Tibial nerve (tissue), 4 donors: ENCODE measurements around the gene CACNA1A. TPM values are rescaled to one million over a fixed set of nuclear protein-coding genes. Genes with fewer than 3 reads are reported as not detected.

Experiments used
- DNase-seq, 2 donors: peaks; one replicate each; pipeline ENCODE4 v3.0.0-alpha.2; 2019; ENCODE audit warnings: low spot score in 2 of 2
- H3K27ac ChIP-seq, 4 donors: fragments of 200-600 bp; sonication (generic) in 3 of 4; one replicate each; pipeline ENCODE4 v1.5.1; 2017 to 2019; ENCODE audit warnings: mild to moderate bottlenecking in 1 of 4
- H3K27me3 ChIP-seq, 2 donors: fragments of 200-600 bp; sonication (generic) in 1 of 2; one replicate each; pipeline versions ENCODE4 v1.5.1 to v1.6.0; 2017 to 2019
- H3K36me3 ChIP-seq, 3 donors: fragments of 200-600 bp; sonication (generic); one replicate each; pipeline ENCODE4 v1.5.1; 2018 to 2019
- H3K4me1 ChIP-seq, 4 donors: fragments of 200-600 bp; sonication (generic) in 3 of 4; one replicate each; pipeline ENCODE4 v1.5.1; 2017 to 2019
- H3K4me3 ChIP-seq, 4 donors: fragments of 200-600 bp; sonication (generic) in 3 of 4; one replicate each; pipeline ENCODE4 v1.5.1; 2017 to 2019; ENCODE audit warnings: mild to moderate bottlenecking in 1 of 4, moderate library complexity in 1 of 4
- H3K9me3 ChIP-seq, 4 donors: fragments of 200-600 bp; sonication (generic) in 3 of 4; one replicate each; pipeline ENCODE4 v1.5.1; 2017 to 2019
- CTCF ChIP-seq, 5 experiments: fragments of 200-600 bp in 3 of 5; fragments of 450-650 bp in 2 of 5; sonication (generic) in 3 of 5; IDR thresholded peaks; one replicate each; pipeline ENCODE4 v1.5.1; 2016 to 2019; ENCODE audit warnings: antibody characterized with exemption in 5 of 5, mild to moderate bottlenecking in 3 of 5, moderate library complexity in 2 of 5
- EP300 ChIP-seq, 2 donors: sonication (generic); formaldehyde crosslinking; IDR thresholded peaks; one replicate each; pipeline ENCODE4 v1.6.1; 2017; ENCODE audit warnings: antibody characterized with exemption in 2 of 2, mild to moderate bottlenecking in 1 of 2
- POLR2A ChIP-seq, 2 donors: fragments of 450-650 bp; IDR thresholded peaks; one replicate each; pipeline ENCODE4 v1.6.1; 2017; ENCODE audit warnings: antibody characterized with exemption in 2 of 2, mild to moderate bottlenecking in 2 of 2, moderate library complexity in 2 of 2
- WGBS, 2 donors: methylation state at CpG; one replicate each; pipeline ENCODE4 v1.1.5; 2018; 5-methylcytosine and 5-hydroxymethylcytosine counted together
- total RNA-seq, 4 donors: library from RNA; depleted of rRNA; stranded (reverse); fragments of >200 nt; gene quantifications; one replicate each; pipeline ENCODE4 v1.1.0, GENCODE V29; 2016

CACNA1A gene
- total RNA-seq, 4 donors from 2014 or later = 4.0 to 10.2 (median 9.3) TPM

- peaks cover 0 to 52% (median 7%) of the 10 kb centered on the region in 4 donors for H3K9me3 ChIP-seq
- 90 to 93% methylated on average over 6 of the region's 6 CpGs for WGBS, 2 donors
Observed at GRCh38 chr19:13447978-13448377, 58.3 kb downstream of the CACNA1A start.

DNA sequence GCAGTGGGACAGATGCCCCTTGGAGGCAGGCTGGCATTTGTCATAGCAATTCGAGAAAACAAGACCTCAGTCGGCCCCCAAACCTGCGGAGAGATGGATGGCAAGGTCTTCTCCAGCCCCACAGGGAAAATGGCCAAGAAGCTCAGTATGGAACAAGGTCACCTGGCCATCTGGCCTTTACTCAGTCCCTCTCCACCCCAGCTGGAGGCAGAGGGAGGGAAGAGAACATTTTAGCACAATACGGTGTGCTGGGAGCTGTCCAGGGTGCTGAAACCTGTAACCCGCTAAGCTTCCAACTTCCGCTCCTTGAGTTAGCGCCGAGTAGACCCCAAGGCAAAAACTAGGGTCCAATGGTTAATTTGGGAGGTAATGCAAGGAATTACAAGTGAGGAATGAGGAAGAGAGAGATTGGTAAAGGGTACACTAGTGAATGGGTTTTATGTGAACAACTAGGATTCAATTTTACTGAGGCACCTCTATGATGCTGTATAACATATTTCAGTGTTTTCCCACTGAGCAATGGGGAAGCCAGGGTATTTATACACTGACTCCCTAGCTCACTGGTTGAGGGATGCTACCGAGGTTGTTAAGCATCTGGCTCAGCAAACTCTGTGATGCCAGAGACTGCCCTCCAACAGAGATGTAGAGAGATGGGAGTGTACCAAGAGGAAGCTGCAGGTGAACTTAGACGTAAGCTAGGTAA is 64.3 kb downstream of the CACNA1A start:
- H3K36me3 ChIP-seq = no peaks in the 10 kb centered on the region
- H3K27ac ChIP-seq = no peak overlapping the region
- no peaks in the 10 kb centered on the region for H3K4me1 ChIP-seq
- no peaks in the 10 kb centered on the region for H3K27me3 ChIP-seq
- H3K9me3 ChIP-seq = peaks cover 0 to 18% (median 0%) of the 10 kb centered on the region in 4 donors
- no peak overlapping the region for H3K4me3 ChIP-seq
- DNase-seq = no peak
- 39 to 40% methylated on average over 10 of the region's 10 CpGs for WGBS, 2 donors
- TF ChIP-seq CTCF (IDR thresholded peaks at IDR 0.05) = no peak
- TF ChIP-seq POLR2A (IDR thresholded peaks at IDR 0.05) = no peak
- TF ChIP-seq EP300 (IDR thresholded peaks at IDR 0.05) = no peak

More at GRCh38 chr19:13447978-13448377, 58.3 kb downstream of the CACNA1A start:
- H3K4me1 ChIP-seq = no peaks in the 10 kb centered on the region
- no peaks in the 10 kb centered on the region for H3K36me3 ChIP-seq
- H3K27me3 ChIP-seq = no peaks in the 10 kb centered on the region
- no peak for DNase-seq
- no peak for TF ChIP-seq EP300 (IDR thresholded peaks at IDR 0.05)
- no peak for TF ChIP-seq POLR2A (IDR thresholded peaks at IDR 0.05)
- no peak for TF ChIP-seq CTCF (IDR thresholded peaks at IDR 0.05)
- H3K27ac ChIP-seq = no peak overlapping the region
- no peak overlapping the region for H3K4me3 ChIP-seq

GRCh38 chr19:13437919-13438618 is 68.2 kb downstream of the CACNA1A start:
- Histone ChIP-seq H3K4me1 (no peaks in the 10 kb centered on the region), H3K9me3 (peaks cover 0 to 13% (median 0%) of the 10 kb centered on the region in 4 donors), H3K27ac (no peak overlapping the region), H3K36me3 (no peaks in the 10 kb centered on the region), H3K4me3 (no peak overlapping the region), H3K27me3 (no peaks in the 10 kb centered on the region)
- no peak for TF ChIP-seq CTCF (IDR thresholded peaks at IDR 0.05)
- TF ChIP-seq POLR2A (IDR thresholded peaks at IDR 0.05) = no peak
- no peak for DNase-seq
- WGBS, 2 donors = 75 to 78% methylated on average over 6 of the region's 6 CpGs

DNA sequence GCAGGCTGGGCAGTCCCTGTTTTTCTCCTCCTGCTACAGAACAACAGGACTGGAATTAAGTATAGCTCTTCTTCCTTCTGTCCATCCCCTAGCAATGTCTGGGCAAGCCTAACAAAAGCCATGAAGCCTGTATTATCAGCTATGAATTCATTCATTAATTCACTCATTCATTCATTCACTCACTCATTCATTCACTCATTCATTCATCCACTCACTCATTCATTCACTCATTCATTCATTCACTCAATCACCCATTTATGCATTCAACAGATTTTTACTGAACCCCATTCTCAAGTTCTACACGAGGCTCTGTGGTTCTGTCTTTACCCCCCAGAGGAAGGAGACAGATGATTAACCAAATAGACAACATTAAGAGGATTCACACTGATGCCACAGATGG is 69.9 kb downstream of the CACNA1A start:
- DNase-seq = no peak

More for the DNA sequence above, 69.9 kb downstream of the CACNA1A start:
- WGBS, 2 donors = 48 to 69% methylated on average over 1 of the region's 1 CpG
- H3K4me3 ChIP-seq = no peak overlapping the region
- no peaks in the 10 kb centered on the region for H3K4me1 ChIP-seq
- no peaks in the 10 kb centered on the region for H3K36me3 ChIP-seq
- no peak overlapping the region for H3K27ac ChIP-seq
- no peak for TF ChIP-seq POLR2A (IDR thresholded peaks at IDR 0.05)
- no peak for TF ChIP-seq EP300 (IDR thresholded peaks at IDR 0.05)
- TF ChIP-seq CTCF (IDR thresholded peaks at IDR 0.05) = no peak
- H3K9me3 ChIP-seq = peaks cover 0 to 6% (median 0%) of the 10 kb centered on the region in 4 donors
- H3K27me3 ChIP-seq = no peaks in the 10 kb centered on the region
